Peyer's patch (tissue), 4 donors: ENCODE results near the gene LSM4. TPM values are rescaled to one million over a fixed set of nuclear protein-coding genes. Genes with fewer than 3 reads are reported as not detected.

Experiments used
- DNase-seq, 3 donors: peaks; one replicate each; pipeline ENCODE4 v3.0.0-alpha.2; 2017 to 2019
- H3K27ac ChIP-seq, 4 donors: fragments of 200-600 bp; sonication (generic); one replicate each; pipeline ENCODE4 v1.5.1; 2016 to 2019
- H3K27me3 ChIP-seq, 2 donors: fragments of 200-600 bp; sonication (generic); one replicate each; pipeline ENCODE4 v1.5.1; 2019
- H3K36me3 ChIP-seq, 3 donors: fragments of 200-600 bp; sonication (generic); one replicate each; pipeline ENCODE4 v1.5.1; 2016 to 2019
- H3K4me1 ChIP-seq, 4 donors: fragments of 200-600 bp; sonication (generic); one replicate each; pipeline ENCODE4 v1.5.1; 2016 to 2019
- H3K4me3 ChIP-seq, 4 donors: fragments of 200-600 bp; sonication (generic); 1 replicate in 3 of 4; 2 replicates in 1 of 4; pipeline ENCODE4 v1.5.1; 2016 to 2019; ENCODE audit warnings: mild to moderate bottlenecking in 1 of 4
- H3K9me3 ChIP-seq, 4 donors: fragments of 200-600 bp; sonication (generic); one replicate each; pipeline ENCODE4 v1.5.1; 2016 to 2019; ENCODE audit warnings: mild to moderate bottlenecking in 1 of 4
- CTCF ChIP-seq, 6 experiments: fragments of 450-650 bp in 4 of 6; fragments of 200-600 bp in 2 of 6; sonication (generic) in 1 of 6; IDR thresholded peaks; one replicate each; pipeline ENCODE4 v1.5.1; 2017 to 2019; ENCODE audit warnings: antibody characterized with exemption in 6 of 6, mild to moderate bottlenecking in 3 of 6, moderate library complexity in 1 of 6
- POLR2A ChIP-seq, 2 donors: fragments of 450-650 bp; IDR thresholded peaks; one replicate each; pipeline ENCODE4 v1.5.1; 2017; ENCODE audit warnings: antibody characterized with exemption in 2 of 2, mild to moderate bottlenecking in 2 of 2, moderate library complexity in 2 of 2
- total RNA-seq, 4 donors: library from RNA; depleted of rRNA; stranded (reverse); fragments of >200 nt; gene quantifications; one replicate each; pipeline ENCODE4 v1.1.0, GENCODE V29; 2016

Gene LSM4
- total RNA-seq, 4 donors from 2014 or later = 102 to 193 (median 178) TPM

DNA sequence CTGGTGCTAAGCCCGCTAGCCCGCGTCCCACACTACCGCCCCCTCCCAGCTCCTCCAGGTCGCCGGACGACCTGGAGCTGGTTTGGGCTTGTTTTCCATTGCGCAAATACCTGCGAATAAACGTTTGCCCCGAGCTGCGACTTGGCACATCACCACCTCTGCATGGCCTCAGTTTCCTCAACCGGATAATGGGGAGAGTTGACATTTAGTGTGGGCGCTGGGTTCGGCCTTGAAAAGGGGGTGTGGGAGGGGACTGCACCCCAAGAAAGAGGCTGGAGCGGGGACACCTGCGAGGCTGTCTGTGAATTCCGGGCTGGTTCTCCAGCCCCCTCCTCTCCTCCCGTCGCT, 30.4 kb downstream of the LSM4 start:
- Histone ChIP-seq H3K4me3 (peak overlapping the region; percentile 58 to 81 (median 74)), H3K4me1 (peaks cover 4 to 35% (median 19%) of the 10 kb centered on the region in 4 donors), H3K27me3 (no peaks in the 10 kb centered on the region), H3K27ac (peak overlapping the region; percentile 93 to 99 (median 99)), H3K9me3 (no peaks in the 10 kb centered on the region), H3K36me3 (no peaks in the 10 kb centered on the region)
- no peak for DNase-seq
- no peak for TF ChIP-seq POLR2A (IDR thresholded peaks at IDR 0.05)
- TF ChIP-seq CTCF (IDR thresholded peaks at IDR 0.05) = no peak

GRCh38 chr19:18291590-18292461, 31.1 kb downstream of the LSM4 start:
- TF ChIP-seq POLR2A (IDR thresholded peaks at IDR 0.05) (peak; percentile 70 to 82), CTCF (IDR thresholded peaks at IDR 0.05) (no peak)
- Histone ChIP-seq H3K4me3 (peak overlapping the region; percentile 58 to 81 (median 74)), H3K27ac (peak overlapping the region; percentile 93 to 99 (median 99)), H3K36me3 (no peaks in the 10 kb centered on the region), H3K9me3 (no peaks in the 10 kb centered on the region), H3K27me3 (no peaks in the 10 kb centered on the region), H3K4me1 (peaks cover 4 to 35% (median 19%) of the 10 kb centered on the region in 4 donors)
- peak; percentile 90 to 97 (median 97) for DNase-seq

DNA sequence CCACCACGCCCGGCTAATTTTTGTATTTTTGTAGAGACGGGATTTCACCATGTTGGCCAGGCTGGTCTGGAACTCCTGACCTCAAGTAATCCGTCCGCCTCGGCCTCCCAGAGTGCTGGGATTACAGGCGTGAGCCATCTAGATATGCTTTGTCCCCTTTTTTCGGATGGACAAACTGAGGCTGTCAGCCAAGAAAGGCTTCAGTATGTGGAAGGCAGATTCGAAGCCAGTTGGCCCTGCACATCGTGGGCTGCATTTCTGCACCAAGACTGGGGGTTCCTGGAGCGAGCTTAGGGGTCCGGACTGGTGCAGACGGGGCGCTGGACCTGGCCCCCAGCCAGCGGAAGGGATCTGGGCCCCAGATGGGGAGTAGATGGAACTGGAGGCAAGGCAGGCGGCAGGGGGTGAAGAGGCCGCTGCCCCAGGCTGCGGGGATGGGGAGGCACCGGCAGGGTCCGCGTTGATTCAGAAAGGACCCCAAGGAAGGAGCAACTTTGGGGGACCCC, 31.8 kb downstream of the LSM4 start:
- peak overlapping the region; percentile 93 to 99 (median 99) for H3K27ac ChIP-seq
- no peaks in the 10 kb centered on the region for H3K36me3 ChIP-seq
- TF ChIP-seq CTCF (IDR thresholded peaks at IDR 0.05) (no peak), POLR2A (IDR thresholded peaks at IDR 0.05) (no peak)
- DNase-seq = no peak
- no peaks in the 10 kb centered on the region for H3K27me3 ChIP-seq
- H3K4me1 ChIP-seq = peaks cover 4 to 35% (median 19%) of the 10 kb centered on the region in 4 donors
- no peaks in the 10 kb centered on the region for H3K9me3 ChIP-seq
- H3K4me3 ChIP-seq = peak overlapping the region; percentile 58 to 81 (median 74)

GRCh38 chr19:18290302-18291018, 32.4 kb downstream of the LSM4 start:
- Histone ChIP-seq H3K27ac (peak overlapping the region; percentile 93 to 99 (median 99)), H3K9me3 (no peaks in the 10 kb centered on the region), H3K27me3 (no peaks in the 10 kb centered on the region), H3K4me1 (peaks cover 4 to 36% (median 19%) of the 10 kb centered on the region in 4 donors), H3K36me3 (no peaks in the 10 kb centered on the region), H3K4me3 (no peak overlapping the region)
- peak in 2 of 3 donors; percentile 81 to 88 for DNase-seq
- TF ChIP-seq POLR2A (IDR thresholded peaks at IDR 0.05) (no peak), CTCF (IDR thresholded peaks at IDR 0.05) (no peak)

GRCh38 chr19:18289471-18290301, 33.2 kb downstream of the LSM4 start:
- no peaks in the 10 kb centered on the region for H3K36me3 ChIP-seq
- H3K4me3 ChIP-seq = no peak overlapping the region
- TF ChIP-seq CTCF (IDR thresholded peaks at IDR 0.05) (no peak), POLR2A (IDR thresholded peaks at IDR 0.05) (no peak)
- H3K9me3 ChIP-seq = no peaks in the 10 kb centered on the region
- peaks cover 4 to 44% (median 19%) of the 10 kb centered on the region in 4 donors for H3K4me1 ChIP-seq
- no peak for DNase-seq
- no peaks in the 10 kb centered on the region for H3K27me3 ChIP-seq
- H3K27ac ChIP-seq = peak overlapping the region; percentile 93 to 99 (median 99)
